HG03095 (cell line): ENCODE measurements around the gene PTPRT.

Source experiments
- ATAC-seq: cut with Tn5 transposase; IDR thresholded peaks from one replicate; pipeline ENCODE4 v1.9.1; 2021; ENCODE audit warnings: moderate library complexity; ENCODE audit not compliant: unreplicated experiment

Gene PTPRT

DNA sequence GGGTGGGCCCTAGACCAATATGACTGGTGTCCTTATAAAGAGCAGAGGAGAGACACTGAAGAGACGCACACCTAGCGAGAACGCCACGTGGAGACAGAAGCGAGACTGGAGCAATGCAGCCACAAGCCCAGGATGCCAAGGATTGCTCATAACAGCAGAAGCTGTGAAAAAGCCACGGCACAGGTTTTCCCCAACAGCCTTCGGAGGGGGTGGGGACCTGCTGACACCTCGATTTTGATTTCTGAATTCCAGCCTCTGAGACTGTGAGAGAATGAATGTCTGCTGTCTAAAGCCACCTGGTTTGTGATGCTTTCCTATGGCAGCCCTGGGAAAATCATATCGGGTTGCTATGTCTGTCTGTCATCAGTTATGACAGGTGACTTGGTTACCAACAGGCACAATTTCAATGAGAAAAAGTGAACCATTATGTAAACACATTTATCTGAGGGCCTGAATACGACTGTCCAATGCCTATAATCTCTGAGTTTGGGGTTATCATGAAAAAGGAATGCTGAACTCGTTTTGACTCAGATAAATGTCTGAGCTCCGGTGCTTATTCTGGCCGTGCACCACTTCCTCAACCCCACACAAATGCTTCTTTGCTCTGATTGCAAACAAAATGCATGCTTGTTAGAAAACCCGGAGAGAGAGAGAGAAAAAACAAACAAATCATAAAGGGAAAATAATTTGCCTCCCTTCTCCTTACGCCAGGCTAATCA is 769.7 kb downstream of the PTPRT start:
- no peak for ATAC-seq

GRCh38 chr20:42406826-42407225 is 782.9 kb downstream of the PTPRT start:
- ATAC-seq: no peak

- ATAC-seq: no peak
Observed at GRCh38 chr20:42402455-42402854, 787.3 kb downstream of the PTPRT start.

- no peak for ATAC-seq
Observed at GRCh38 chr20:42401613-42402012, 788.1 kb downstream of the PTPRT start.

DNA sequence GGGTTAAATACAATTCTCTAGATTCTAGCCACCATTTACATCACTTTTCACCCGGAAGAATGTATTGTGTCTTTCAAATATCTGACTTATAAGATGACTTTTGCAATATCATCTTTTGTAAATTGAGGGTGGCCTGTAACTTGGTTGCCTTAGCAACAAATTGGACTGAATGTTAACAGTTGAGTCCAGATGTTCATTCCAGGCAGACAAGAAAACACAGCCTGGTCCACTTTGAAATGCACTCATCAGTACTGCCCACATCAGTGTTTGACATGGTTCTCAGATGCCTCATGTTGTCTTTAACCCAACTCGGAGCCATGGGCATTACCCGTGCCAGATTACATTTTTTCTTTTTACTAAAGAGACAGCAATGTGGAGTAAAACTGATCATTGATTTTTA is 789.9 kb downstream of the PTPRT start:
- ATAC-seq: no peak

DNA sequence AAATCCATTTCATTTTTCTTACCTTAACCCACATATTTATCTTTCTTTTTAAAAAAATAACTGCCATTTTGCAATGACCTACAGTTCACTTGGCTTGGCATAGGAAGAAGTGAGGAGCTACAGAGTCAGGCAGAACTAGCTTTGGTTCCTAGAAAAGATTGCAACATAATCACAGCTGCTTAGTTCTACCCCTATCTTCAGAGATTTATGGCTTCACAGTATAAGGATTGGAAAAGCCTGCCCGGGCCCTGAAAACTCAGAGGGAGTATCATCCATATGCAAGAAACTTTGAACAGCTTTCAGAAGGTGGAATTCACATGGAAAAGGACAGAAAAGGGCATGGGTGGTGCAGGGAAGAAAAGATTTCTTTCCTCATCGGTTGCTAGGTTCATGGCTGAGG is 797.3 kb downstream of the PTPRT start:
- no peak for ATAC-seq

DNA sequence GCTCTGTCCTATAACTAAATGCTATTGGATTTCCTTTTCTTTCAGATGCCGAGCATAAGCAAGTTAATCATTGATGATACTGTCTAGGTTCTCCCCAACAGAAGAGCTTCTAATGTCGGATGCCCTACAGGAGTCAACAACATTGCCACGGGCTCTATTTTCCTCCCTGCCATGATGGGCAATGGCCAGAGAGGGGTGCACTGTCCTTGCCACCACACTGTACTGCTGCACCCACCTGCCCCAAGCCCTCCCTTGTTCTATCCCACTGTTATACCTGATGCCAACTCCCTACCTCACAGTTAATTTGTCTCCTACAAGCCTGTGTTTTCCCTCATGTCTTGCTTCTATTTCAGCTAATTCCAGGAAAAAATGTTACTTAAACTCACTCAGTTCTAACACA is 797.9 kb downstream of the PTPRT start:
- no peak for ATAC-seq

DNA sequence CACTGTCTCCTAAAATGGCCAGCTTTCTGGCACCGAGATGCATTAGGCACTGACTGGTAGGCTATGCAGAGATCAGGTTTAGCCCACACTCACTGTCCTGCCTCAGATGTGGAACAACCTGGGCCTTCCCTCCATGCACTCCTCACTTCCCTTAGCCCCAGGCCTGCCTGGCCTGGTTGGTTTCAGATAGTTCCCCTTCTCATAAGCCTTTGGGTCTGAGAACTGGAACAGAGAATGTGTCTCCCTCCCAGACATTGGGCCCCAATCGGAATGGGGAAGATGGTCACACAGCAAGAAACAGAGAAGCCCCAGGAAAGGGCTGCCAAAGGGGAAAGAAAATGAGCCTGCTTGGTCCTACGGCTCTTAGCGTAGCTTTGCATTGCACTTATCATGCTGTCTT is 809.4 kb downstream of the PTPRT start:
- ATAC-seq: no peak

GRCh38 chr20:42379385-42379784 is 810.3 kb downstream of the PTPRT start:
- no peak for ATAC-seq

DNA sequence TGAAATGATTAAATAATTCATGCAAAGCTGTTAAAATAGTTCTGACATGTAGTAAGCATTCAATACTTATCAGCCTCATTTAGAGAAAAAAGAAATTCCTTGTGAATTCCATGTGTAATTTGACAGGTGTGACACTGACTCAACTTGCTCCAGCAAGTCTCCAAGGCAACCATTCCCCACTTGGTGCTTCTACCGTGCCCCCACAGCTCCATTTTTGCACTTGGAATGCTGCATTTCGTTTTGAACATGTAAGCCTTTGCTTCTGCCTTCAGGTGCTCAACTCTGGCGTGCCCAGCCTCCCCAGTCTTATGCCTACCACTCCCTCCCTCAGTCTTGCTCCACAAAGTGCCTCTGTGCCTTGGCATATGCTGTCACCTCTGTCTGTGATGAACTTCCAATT is 810.9 kb downstream of the PTPRT start:
- ATAC-seq: no peak

- no peak for ATAC-seq
Observed at GRCh38 chr20:42376131-42376530, 813.6 kb downstream of the PTPRT start.

DNA sequence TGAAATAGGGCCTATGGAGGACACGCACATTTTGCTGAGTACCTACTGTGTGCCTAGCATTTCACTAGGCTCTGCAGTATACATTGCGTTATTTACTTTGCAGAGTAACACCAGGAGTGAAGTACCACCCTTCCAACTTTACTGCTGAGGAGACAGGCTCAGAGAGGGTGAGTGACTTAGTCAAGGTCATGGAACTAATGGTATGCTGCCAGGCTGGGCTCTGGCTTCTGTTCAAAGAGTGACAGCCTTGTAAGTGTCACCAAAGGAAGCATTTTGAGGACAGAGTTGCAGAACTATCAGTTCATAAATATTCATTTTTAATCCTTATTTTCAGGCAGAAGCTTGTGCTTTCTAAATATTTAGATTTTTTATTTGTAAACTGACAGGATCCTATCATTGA is 816.7 kb downstream of the PTPRT start:
- no peak for ATAC-seq

DNA sequence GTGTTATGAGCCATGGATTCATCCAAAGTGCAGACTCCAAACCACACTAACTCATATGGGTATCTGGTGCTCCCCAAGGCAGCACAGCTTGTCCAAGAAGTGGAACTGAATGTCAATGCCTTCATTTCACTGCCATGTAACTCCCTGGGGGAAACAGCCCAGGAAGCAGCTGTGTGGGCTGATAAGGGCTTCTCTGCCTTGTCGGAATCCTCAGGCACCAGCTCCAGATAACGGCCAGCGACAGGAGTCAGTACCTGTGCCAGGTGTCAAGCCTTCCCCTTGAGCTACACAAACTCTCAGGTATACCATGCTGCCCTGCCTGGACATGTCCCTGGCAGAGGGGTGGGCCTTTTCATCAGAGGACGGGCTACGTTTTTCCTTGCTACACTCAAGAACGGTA is 819.6 kb downstream of the PTPRT start:
- ATAC-seq: no peak

DNA sequence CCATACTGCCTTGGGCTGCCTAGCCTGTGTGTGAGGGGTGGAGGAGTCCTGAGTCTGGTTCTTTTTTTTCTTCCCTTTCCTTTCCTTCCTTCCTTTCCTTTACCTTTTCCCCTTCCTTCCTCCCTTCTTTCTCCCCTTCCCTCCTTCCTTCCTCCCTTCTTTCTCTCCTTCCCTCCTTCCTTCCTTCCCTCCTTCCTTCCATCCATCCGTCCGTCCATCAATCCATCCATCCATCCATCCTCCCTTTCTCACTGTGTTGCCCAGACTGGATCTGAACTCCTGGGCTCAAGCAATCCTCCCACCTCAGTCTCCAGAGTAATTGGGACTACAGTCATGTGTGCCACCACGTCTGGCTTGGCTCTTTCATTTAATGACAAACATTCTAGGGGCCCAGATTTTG is 820.8 kb downstream of the PTPRT start:
- no peak for ATAC-seq

DNA sequence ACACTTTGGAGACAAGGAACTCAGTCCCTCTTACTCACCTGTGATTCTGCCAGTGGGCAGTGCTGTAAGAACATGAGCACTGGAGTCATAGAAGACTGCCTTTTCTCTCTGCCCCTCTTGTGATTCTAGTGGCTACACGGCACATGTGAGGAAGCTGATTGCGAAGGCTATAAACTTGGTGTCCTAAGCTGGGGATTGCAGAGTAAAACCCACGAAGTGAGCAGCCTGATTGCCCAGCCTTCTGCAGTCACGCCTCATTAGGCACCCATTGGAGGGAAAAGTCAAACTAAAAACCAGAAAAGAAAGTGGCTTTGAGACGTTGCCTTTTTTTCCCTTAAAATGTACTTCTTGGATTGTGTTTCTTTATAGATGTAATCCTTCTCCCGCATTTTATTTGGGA is 823.1 kb downstream of the PTPRT start:
- no peak for ATAC-seq

DNA sequence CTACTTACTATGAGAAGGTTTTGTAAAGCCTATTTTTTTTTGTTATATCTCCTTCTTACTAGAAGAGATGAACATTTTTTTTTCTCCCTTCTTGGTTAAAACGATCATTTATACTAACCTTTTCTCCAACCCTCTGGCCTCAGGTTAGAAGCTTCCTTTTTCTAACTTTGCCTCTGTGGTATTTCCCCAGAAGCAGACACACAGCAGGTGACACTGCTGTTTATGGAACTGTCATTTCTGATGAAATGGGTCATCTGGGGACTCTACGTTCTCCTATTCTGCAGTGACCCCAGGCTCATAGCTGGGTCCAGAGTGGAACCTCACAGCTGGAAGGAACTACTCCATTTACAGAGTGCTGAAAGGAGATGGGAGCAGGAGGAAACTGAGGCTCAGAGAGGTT is 825.3 kb downstream of the PTPRT start:
- ATAC-seq: no peak

GRCh38 chr20:42361402-42361970 is 828.2 kb downstream of the PTPRT start:
- no peak for ATAC-seq

- no peak for ATAC-seq
Observed at GRCh38 chr20:42360621-42361020, 829.1 kb downstream of the PTPRT start.

- ATAC-seq: no peak
Observed at GRCh38 chr20:42359617-42360016, 830.1 kb downstream of the PTPRT start.

DNA sequence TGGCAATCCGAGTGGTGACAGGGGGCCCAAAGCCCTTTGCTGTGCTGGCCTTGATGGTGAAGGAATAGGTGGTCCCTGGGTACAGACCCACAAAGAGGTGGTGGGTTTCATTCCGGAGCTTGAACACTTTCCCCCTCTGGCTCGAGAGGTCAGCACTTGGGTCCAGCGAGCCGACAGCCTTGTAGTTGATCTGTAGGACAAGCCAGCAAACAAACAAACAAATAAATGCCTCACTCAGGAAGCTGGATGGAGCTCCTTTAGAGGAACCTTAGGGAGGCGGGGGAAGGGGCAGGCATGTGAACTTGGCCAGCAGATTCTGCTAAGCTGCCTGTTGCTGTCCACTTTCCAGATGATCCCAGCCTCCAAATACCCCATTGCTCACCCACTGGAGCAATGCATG is 837.6 kb downstream of the PTPRT start:
- no peak for ATAC-seq

- ATAC-seq: no peak
Observed at GRCh38 chr20:42350521-42350920, 839.2 kb downstream of the PTPRT start.

GRCh38 chr20:42346189-42347170 is 843.2 kb downstream of the PTPRT start:
- ATAC-seq: no peak
